AG09309 (cell line): ENCODE measurements around the gene CDH16.

Experiments
- DNase-seq: peaks from one replicate; pipeline ENCODE4 v3.0.0-alpha.2; 2010; ENCODE audit warnings: low read depth
- H3K4me3 ChIP-seq: 2 replicates; pipeline ENCODE4 v1.5.1; 2011; ENCODE audit warnings: mild to moderate bottlenecking, low read depth, low read length, moderate library complexity; ENCODE audit not compliant: control insufficient read depth
- TF ChIP-seq, protein P1 (sequence below): IDR thresholded peaks from 2 replicates; pipeline ENCODE4 v1.5.1; 2011; ENCODE audit warnings: mild to moderate bottlenecking, low read depth, low read length, inconsistent platforms; ENCODE audit not compliant: insufficient read depth, control insufficient read depth; ENCODE audit errors: missing control alignments

CDH16 gene

GRCh38 chr16:66908116-66908515 is 10.6 kb downstream of the CDH16 start:
- no peak overlapping the region for H3K4me3 ChIP-seq
- no peak for DNase-seq
- TF ChIP-seq, protein P1, sequence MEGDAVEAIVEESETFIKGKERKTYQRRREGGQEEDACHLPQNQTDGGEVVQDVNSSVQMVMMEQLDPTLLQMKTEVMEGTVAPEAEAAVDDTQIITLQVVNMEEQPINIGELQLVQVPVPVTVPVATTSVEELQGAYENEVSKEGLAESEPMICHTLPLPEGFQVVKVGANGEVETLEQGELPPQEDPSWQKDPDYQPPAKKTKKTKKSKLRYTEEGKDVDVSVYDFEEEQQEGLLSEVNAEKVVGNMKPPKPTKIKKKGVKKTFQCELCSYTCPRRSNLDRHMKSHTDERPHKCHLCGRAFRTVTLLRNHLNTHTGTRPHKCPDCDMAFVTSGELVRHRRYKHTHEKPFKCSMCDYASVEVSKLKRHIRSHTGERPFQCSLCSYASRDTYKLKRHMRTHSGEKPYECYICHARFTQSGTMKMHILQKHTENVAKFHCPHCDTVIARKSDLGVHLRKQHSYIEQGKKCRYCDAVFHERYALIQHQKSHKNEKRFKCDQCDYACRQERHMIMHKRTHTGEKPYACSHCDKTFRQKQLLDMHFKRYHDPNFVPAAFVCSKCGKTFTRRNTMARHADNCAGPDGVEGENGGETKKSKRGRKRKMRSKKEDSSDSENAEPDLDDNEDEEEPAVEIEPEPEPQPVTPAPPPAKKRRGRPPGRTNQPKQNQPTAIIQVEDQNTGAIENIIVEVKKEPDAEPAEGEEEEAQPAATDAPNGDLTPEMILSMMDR = no peak

- TF ChIP-seq, protein P1 = no peak
- H3K4me3 ChIP-seq = no peak overlapping the region
- no peak for DNase-seq
Measured at GRCh38 chr16:66906916-66907836, 11.5 kb downstream of the CDH16 start.

DNA sequence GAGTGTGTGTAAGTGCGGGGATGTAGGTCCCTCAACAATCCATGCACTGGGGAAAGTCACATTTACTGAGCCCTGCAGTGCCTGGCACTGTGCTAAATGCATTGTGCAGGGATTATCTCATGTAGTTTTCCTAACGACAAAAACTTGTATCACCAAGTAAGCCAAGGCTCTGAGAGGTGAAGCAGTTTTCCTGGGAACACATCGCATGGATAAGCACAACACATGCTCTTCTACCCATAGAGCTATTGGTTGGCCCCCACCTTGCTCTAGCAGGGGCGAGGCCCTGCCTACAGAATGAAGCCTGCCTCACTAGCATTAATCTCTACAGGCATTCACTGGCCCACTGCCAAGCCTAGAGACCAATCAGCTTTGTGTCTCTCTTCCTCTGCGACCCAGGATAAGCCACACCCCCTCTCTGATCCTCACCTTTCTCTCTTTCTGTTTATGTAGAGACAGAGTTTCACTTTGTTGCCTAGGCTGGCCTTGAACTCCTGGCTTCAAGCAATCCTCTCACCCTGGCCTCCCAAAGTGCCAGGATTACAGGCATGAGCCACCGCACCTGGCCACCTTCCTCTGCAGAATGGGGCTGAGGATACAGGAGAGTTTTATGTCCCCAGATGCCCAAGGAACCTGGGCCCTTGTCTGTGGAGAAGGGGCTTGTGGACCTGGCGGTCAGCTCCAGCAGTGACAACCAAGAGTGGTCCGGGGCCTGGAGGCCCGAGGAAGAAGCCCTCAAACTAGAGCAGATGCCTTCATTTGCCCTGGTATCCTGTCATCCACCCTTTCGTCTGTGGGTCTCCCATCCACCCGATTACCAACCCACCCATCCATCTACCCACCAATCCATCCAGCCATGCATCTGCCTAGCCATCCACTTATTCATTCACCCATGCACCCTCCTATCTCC is 12.8 kb downstream of the CDH16 start:
- TF ChIP-seq, protein P1 = no peak
- no peak for DNase-seq
- H3K4me3 ChIP-seq = no peak overlapping the region

DNA sequence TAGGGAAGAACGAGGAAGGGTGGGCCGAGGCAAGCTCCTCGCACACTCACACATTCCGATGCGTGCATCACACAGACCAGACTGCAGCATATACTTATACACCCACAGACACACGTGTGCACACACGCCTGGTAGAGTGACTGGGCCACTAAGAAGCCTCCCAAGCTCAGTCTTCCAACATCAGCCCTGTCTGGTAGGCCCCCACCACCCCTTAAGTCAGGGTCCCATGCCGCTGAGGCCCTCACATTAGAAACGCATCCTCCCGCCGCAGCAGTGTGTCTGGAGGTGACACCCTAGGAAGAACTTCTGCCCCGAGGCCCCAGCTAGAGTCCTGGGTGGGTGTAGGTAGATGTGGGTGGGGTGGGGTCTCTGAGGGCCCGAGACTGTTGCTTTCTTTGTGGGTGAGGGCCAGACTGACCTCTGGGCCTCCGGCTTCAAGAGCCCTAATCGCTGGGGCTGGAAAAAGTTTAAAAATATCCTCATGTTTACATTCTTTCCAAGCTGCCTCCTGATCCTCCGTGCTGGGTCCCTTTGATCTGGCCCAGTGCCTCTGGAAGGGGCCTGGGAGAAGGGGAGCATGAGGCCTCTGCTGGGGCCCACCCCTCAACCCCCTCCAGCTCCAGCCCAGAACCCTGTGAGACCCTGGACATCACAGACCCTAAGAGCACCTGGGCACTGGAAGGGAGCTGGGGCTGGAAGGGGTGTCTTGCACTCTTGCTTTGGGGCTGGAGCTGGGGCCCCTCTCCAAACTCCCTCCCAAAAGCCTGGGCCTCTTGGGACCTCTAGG is 13.6 kb downstream of the CDH16 start:
- TF ChIP-seq, protein P1 = no peak
- no peak for DNase-seq
- H3K4me3 ChIP-seq = no peak overlapping the region

DNA sequence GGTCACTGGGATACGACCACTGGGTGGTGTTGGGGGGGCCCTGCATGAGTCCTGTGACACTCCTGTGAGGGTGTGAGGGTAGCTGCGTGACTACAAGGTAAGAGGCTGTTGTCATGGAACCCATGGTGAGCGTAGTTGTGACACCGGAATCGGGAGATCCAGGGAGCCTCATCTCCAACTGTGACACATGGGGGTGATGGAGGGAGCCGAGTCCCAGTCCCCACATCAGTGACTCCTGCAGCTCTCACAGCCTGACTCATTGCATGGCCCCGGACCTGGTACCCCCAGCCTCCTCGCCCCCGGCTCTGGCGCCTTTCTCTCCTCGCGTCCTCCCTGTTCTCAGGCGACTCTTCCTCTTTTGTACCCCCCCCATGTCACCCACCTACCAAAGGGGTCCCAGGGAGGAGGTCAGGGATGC is 14.2 kb downstream of the CDH16 start:
- no peak for DNase-seq
- H3K4me3 ChIP-seq = no peak overlapping the region
- TF ChIP-seq, protein P1 = no peak
